ENCODE results near the gene USP10. TPM values are rescaled to one million over a fixed set of nuclear protein-coding genes. Genes with fewer than 3 reads are reported as not detected.

USP10 gene
- total and polyA plus RNA-seq, 3 donors from 2014 or later, result 53.6 to 108 (median 101) TPM

DNA sequence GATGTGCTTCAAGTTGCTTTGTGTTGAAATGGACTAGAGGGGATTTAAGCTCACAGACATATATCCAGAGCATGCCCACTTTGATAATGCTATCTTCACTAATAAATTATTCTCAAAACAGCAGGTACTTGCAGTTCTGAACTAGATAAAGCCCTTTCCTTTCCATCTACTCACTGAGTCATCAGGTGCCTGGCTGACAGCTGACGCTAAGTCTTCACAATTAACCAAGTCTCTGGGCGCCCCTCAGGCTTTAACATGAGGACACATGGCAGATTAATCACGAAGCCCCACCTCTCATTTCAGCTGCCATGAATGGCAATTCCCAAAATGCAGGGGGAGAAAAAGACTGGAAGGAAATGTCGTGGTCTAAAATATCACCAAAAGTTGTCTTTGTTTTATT is 90.5 kb downstream of the USP10 start:
- DNase-seq, result no peak
- no peaks in the 10 kb centered on the region for H3K27me3 ChIP-seq
- intact Hi-C loops (cut with DNase I; ENCODE audit: low total_unique reads), result no loop called here

DNA sequence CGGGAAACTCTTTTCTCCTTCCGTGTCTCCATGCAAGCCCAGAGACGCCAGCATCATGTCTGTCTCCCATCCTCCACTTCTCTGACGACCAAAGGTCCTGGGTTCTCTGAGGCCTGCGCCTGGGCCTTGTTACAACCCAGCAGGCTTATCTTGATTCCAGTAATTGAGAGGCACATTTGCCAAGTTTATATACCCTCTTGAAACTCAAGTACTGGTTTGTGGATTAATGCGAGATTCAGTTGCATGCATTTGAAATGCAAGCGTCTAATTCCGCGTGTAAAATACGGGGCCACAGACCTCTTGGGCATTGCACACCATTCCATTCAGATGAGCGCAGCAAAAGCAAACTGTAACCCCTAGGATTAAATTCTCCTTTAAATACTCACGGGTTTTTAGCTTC is 91.3 kb downstream of the USP10 start:
- no peaks in the 10 kb centered on the region for H3K9me3 ChIP-seq
- no peaks in the 10 kb centered on the region for H3K36me3 ChIP-seq (ENCODE audit: low read depth, missing control alignments)
- H3K27me3 ChIP-seq, result no peaks in the 10 kb centered on the region
- H3K27ac ChIP-seq, result no peak overlapping the region
- TF ChIP-seq POLR2A (IDR thresholded peaks at IDR 0.05), result no peak
- TF ChIP-seq, protein P1, sequence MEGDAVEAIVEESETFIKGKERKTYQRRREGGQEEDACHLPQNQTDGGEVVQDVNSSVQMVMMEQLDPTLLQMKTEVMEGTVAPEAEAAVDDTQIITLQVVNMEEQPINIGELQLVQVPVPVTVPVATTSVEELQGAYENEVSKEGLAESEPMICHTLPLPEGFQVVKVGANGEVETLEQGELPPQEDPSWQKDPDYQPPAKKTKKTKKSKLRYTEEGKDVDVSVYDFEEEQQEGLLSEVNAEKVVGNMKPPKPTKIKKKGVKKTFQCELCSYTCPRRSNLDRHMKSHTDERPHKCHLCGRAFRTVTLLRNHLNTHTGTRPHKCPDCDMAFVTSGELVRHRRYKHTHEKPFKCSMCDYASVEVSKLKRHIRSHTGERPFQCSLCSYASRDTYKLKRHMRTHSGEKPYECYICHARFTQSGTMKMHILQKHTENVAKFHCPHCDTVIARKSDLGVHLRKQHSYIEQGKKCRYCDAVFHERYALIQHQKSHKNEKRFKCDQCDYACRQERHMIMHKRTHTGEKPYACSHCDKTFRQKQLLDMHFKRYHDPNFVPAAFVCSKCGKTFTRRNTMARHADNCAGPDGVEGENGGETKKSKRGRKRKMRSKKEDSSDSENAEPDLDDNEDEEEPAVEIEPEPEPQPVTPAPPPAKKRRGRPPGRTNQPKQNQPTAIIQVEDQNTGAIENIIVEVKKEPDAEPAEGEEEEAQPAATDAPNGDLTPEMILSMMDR (IDR thresholded peaks at IDR 0.05), result no peak
- H3K4me1 ChIP-seq, result peaks cover 14% of the 10 kb centered on the region
- H3K4me3 ChIP-seq, result no peak overlapping the region
- WGBS, 2 donors, result 88 to 93% methylated on average over 12 of the region's 12 CpGs
- DNase-seq, result no peak
- intact Hi-C loops (cut with DNase I; ENCODE audit: low total_unique reads), result no loop called here

More for the DNA sequence above, 90.5 kb downstream of the USP10 start:
- no peaks in the 10 kb centered on the region for H3K9me3 ChIP-seq
- 96 to 97% methylated on average over 4 of the region's 4 CpGs for WGBS, 2 donors
- H3K4me1 ChIP-seq, result peaks cover 13% of the 10 kb centered on the region
- H3K36me3 ChIP-seq (ENCODE audit: low read depth, missing control alignments), result no peaks in the 10 kb centered on the region
- H3K27ac ChIP-seq, result no peak overlapping the region
- no peak for TF ChIP-seq POLR2A (IDR thresholded peaks at IDR 0.05)
- TF ChIP-seq, protein P1 (IDR thresholded peaks at IDR 0.05), result no peak
- no peak overlapping the region for H3K4me3 ChIP-seq

DNA sequence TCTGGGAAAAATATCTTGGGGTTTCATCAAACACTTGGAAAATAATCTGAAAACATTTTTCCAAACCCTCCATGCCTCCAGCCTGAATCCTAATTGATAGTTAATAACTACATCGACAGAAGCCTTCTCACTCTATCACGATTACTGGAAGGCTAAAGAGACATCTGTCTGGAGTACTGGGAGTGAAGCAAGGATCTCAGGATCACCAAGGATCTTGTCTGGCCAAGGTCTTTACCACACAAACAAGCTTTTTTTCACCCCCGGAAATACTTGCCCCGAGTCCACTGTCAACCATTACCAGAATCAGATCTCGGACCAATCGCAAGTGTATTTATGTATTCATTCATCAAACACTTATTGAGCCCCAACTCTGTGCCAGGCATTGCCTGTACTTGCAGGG is 91.7 kb downstream of the USP10 start:
- Histone ChIP-seq H3K36me3 (ENCODE audit: low read depth, missing control alignments) (no peaks in the 10 kb centered on the region), H3K4me1 (peaks cover 12% of the 10 kb centered on the region), H3K27me3 (no peaks in the 10 kb centered on the region), H3K27ac (no peak overlapping the region), H3K9me3 (no peaks in the 10 kb centered on the region), H3K4me3 (no peak overlapping the region)
- 89 to 92% methylated on average over 6 of the region's 6 CpGs for WGBS, 2 donors
- intact Hi-C loops (cut with DNase I; ENCODE audit: low total_unique reads), result no loop called here
- TF ChIP-seq, protein P1 (IDR thresholded peaks at IDR 0.05), result no peak
- TF ChIP-seq POLR2A (IDR thresholded peaks at IDR 0.05), result no peak
- no peak for DNase-seq

DNA sequence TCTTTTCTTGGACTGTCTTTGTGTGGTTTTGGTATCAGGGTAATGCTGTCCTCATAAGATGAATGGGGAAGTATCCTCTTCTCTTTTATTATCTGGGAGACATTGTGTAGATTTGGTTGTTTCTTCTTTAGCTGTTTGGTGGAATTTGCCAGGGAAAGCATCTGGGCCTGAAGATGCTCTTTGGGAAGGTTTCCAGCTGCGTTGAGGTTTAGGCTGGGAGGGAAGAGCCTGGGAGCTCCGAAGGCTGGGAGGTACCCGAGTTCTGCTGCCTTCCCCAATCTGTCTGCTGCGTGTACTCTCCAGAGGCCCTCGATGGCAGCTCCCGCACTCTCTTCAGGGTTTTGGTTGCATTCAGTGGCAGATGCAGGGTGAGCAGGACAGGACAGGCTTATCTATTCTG is 94.4 kb downstream of the USP10 start:
- H3K36me3 ChIP-seq (ENCODE audit: low read depth, missing control alignments), result no peaks in the 10 kb centered on the region
- no peaks in the 10 kb centered on the region for H3K27me3 ChIP-seq
- H3K4me3 ChIP-seq, result no peak overlapping the region
- WGBS, 2 donors, result 18 to 41% methylated on average over 5 to 6 of the region's 6 CpGs
- intact Hi-C loops (cut with DNase I; ENCODE audit: low total_unique reads), result no loop called here
- H3K4me1 ChIP-seq, result peaks cover 12% of the 10 kb centered on the region
- H3K9me3 ChIP-seq, result no peaks in the 10 kb centered on the region
- TF ChIP-seq, protein P1 (IDR thresholded peaks at IDR 0.05), result no peak
- TF ChIP-seq POLR2A (IDR thresholded peaks at IDR 0.05), result no peak
- peak overlapping the region in 1 of 2 donors; percentile 71 for H3K27ac ChIP-seq
- DNase-seq, result no peak

DNA sequence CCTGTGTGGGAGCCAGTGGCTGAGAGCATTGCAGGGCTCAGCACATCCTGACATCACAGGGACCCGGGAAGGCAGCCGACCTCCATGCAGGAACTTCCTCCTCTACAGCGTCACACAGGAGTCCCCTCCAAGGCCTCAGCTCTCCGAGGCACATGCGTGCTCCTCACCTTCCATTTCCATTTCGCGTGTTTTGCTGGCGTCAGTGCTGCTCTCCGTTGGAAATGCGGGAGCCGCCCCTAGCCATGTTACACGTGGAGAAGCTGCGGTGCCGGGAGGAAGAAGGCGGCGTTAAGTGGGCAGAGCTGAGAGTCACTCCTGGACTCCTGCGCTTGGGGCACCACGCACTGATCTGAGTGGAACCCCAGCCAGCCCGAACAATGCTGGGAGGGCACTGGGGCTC is 94.8 kb downstream of the USP10 start:
- peak; percentile 34 for DNase-seq
- Histone ChIP-seq H3K27me3 (no peaks in the 10 kb centered on the region), H3K27ac (peak overlapping the region; percentile 52 to 71), H3K4me3 (no peak overlapping the region), H3K36me3 (ENCODE audit: low read depth, missing control alignments) (no peaks in the 10 kb centered on the region), H3K9me3 (no peaks in the 10 kb centered on the region), H3K4me1 (peaks cover 12% of the 10 kb centered on the region)
- no peak for TF ChIP-seq POLR2A (IDR thresholded peaks at IDR 0.05)
- 53 to 57% methylated on average over 16 to 19 of the region's 19 CpGs for WGBS, 2 donors
- intact Hi-C loops (cut with DNase I; ENCODE audit: low total_unique reads), result no loop called here
